Epithelial cell of esophagus (primary cell): ENCODE data around the gene TBC1D14.

Source experiments
- DNase-seq: peaks from one replicate; pipeline ENCODE4 v3.0.0; 2010; ENCODE audit warnings: low read depth
- H3K4me3 ChIP-seq: 2 replicates; pipeline ENCODE4 v1.5.1; 2011; ENCODE audit warnings: mild to moderate bottlenecking, low read length, control low read depth
- TF ChIP-seq, protein P1 (sequence below): IDR thresholded peaks from 2 replicates; pipeline ENCODE4 v1.5.1; 2011; ENCODE audit warnings: low read depth, mild to moderate bottlenecking, low read length, control low read depth, inconsistent platforms; ENCODE audit not compliant: insufficient read depth; ENCODE audit errors: missing control alignments

Gene TBC1D14

DNA sequence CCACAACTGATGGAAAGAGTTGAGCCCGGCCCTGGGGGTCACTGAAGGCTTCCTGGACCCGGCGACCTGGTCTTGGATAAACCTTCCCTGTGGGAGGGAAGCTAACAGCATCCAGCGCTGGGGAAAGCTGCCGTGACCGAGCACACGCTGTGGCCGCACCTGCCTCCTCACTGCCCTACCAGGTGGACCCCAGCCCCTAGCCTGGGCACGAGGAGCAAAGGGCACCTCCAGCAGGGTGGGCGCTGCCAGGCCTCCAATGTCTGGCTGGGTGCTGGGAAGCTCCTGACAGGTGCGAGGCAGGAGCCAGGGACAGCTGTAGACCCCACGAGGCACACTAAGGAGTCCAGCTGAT is 141.5 kb downstream of the TBC1D14 start:
- no peak overlapping the region for H3K4me3 ChIP-seq
- TF ChIP-seq, protein P1, sequence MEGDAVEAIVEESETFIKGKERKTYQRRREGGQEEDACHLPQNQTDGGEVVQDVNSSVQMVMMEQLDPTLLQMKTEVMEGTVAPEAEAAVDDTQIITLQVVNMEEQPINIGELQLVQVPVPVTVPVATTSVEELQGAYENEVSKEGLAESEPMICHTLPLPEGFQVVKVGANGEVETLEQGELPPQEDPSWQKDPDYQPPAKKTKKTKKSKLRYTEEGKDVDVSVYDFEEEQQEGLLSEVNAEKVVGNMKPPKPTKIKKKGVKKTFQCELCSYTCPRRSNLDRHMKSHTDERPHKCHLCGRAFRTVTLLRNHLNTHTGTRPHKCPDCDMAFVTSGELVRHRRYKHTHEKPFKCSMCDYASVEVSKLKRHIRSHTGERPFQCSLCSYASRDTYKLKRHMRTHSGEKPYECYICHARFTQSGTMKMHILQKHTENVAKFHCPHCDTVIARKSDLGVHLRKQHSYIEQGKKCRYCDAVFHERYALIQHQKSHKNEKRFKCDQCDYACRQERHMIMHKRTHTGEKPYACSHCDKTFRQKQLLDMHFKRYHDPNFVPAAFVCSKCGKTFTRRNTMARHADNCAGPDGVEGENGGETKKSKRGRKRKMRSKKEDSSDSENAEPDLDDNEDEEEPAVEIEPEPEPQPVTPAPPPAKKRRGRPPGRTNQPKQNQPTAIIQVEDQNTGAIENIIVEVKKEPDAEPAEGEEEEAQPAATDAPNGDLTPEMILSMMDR = no peak
- DNase-seq = no peak

DNA sequence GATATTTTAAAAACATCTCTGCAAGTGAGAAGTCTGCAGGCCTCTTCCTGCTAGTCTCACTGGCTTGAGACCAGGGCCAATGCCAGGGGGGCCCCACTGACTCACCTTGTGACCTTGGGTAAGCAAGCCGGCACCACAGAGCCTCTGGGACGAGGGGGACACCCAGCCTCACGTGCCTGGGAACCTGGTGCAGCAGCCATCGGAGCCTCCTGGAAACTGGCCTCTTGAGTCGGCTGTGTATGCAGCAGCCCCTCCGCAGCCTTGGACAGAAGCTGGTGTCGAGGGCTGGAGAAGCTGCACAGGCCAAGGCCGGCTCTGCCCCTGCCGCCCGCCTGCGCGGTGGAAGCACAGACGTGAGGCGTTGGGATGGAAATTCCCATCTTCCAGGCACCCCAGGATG is 142.3 kb downstream of the TBC1D14 start:
- TF ChIP-seq, protein P1 = no peak
- no peak for DNase-seq
- H3K4me3 ChIP-seq = no peak overlapping the region

DNA sequence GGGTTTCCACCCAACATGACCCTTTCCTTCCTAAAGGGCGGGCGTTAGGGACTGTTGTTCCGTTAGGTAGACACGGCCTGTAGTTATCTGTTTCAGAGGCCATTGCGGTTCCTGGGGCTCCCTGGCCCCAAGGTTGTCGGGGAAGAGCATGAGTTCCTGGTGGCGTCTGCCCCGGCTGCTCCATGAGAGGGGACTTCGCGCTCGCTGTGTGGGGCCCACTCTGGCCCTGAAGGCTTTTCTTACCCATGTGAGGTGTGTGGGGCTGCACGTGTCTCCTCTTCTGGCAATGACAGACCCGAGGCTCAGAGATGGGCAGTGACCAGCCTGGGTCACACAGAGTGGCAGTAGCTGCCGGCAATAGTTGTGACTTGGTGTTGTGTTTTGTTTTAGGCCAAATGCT is 142.7 kb downstream of the TBC1D14 start:
- H3K4me3 ChIP-seq = no peak overlapping the region
- TF ChIP-seq, protein P1 = no peak
- no peak for DNase-seq

DNA sequence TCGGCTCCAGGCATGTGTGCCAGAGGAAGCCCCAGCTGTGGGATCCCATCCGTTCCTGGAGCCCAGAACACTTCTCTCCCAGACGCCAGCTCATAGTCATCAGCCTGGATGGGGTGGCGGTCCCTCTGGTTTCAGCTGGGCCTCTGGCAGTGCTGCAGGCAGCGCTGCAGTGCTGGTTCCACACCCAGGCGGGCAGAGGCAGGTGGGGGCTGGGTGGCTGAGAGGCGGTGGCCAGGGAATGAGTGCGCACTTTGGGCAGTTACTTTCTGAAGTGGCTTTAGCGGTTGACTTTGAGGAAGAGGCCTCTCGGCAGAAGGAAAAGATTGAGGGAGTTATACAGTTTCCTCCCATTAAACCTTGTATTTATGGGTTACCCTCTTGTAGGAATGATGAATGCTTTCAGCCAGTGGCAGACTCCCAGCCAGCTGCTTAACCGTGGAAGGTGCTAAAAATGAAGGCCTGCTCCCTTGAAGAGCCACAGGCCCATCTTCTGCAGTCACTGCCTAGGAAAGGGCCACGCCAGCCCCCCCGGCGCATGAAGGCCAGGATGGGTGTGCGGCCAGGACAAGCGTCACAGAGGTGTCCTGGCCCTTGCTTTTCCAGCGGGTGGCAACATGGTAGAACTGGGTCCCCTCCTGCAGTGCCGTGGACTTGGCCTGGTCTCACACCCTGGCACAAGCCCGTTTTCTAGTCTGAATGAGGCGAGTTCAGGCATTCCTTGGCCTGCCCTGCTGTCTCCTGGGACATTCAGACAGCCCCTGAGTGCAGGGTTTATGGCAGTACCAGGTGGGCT is 143.5 kb downstream of the TBC1D14 start:
- TF ChIP-seq, protein P1 = no peak
- H3K4me3 ChIP-seq = no peak overlapping the region
- no peak for DNase-seq

DNA sequence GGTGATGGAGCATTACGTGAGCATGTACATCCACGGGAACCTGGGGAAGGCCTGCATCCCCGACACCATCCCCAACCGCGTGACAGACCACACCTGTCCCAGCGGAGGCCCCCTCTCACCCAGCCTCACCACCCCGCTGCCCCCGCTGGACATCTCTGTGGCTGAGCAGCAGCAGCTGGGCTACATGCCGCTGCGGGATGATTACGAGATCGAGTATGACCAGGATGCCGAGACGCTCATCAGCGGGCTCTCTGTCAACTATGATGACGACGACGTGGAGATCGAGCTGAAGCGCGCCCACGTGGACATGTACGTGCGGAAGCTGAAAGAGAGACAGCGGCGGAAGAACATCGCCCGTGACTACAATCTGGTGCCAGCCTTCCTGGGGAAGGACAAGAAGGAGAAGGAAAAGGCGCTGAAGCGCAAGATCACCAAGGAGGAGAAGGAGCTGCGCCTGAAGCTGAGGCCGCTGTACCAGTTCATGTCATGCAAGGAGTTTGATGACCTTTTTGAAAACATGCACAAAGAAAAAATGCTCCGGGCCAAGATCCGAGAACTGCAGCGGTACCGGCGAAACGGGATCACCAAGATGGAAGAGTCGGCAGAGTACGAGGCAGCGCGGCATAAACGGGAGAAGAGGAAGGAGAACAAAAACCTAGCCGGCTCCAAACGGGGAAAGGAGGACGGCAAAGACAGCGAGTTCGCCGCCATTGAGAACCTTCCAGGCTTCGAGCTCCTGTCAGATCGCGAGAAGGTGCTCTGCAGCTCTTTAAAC is 144.7 kb downstream of the TBC1D14 start:
- no peak overlapping the region for H3K4me3 ChIP-seq
- no peak for DNase-seq
- TF ChIP-seq, protein P1 = no peak

DNA sequence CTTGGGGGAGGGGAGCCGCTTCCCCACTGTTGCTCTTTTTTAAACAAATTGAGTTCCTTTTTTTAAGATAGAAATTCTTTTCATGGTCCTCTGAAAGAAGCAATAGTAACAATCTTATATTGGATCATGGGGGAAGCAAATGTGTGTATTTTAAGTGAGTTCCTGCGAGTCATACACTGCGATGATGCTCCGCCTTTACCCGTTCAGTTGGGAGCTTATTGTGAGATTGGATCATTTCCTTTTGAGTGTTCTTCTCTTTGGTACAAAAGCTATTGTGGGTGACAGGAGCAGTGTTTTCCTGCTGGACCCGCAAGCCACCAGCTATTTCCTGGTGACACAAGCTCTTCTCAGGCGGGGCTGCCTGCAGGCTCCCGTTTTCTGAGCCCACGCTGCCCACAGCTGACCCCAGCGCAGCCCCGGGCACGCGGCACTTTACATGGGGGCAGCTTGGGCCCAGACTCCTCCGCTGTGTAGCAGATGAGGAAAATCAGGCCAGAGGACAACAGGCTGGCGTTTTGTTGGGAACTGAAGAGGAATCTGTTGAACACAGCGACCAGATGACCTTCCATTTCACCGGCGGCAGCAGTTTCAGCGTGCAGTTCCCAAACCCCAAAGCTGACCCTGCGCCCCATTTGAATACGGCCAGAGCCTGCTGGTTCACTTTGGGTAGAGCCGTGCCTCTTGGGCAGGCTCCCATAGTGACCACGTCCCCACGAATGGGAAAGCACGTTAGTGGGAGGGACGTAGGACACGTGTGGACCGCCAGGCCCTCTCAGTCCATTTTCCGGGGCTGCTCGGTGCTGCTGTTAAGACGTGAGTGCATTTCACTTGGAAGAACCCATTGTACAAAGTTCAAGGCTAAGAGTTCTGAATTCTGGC is 145.7 kb downstream of the TBC1D14 start:
- DNase-seq = peak; percentile 39
- H3K4me3 ChIP-seq = no peak overlapping the region
- TF ChIP-seq, protein P1 = no peak
